Measurements from ENCODE around the gene STIM2. TPM values are rescaled to one million over a fixed set of nuclear protein-coding genes. Genes with fewer than 3 reads are reported as not detected.
A peak's percentile ranks its signal among the peaks of the same experiment; 100 is the strongest.

The STIM2 gene
- total RNA-seq, 4 donors from 2014 or later, result 17.2 to 71.4 (median 20.7) TPM

DNA sequence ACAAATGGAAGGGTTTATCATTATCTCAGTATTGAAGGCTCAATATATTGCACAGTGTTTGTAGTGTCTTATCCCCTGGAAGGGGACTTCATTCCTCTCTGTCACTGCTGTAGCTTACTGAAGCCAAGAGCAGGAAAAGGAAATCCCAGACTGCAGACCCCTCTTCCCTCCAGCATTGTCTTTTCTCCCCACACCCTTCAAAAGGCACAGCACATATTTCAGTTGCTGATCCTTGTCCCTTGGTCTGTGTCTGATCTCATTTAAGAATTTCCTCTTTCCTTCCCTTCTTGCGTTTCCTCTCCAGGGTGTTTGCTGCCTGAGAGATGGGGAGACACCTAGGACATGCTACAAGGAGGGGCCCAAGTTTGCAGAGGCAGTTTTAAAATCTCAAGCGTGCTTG lies 40.1 kb downstream of the STIM2 start:
- no peaks in the 10 kb centered on the region for H3K27me3 ChIP-seq
- no peak overlapping the region for H3K4me3 ChIP-seq
- 77 to 83% methylated on average over 2 of the region's 2 CpGs for WGBS, 2 donors (ENCODE audit: low coverage in 1 of 2)
- no peak overlapping the region for H3K27ac ChIP-seq
- intact Hi-C loops (cut with DNase I; ENCODE audit: low total_unique reads), result no loop called here
- no peaks in the 10 kb centered on the region for H3K9me3 ChIP-seq
- TF ChIP-seq, protein P1, sequence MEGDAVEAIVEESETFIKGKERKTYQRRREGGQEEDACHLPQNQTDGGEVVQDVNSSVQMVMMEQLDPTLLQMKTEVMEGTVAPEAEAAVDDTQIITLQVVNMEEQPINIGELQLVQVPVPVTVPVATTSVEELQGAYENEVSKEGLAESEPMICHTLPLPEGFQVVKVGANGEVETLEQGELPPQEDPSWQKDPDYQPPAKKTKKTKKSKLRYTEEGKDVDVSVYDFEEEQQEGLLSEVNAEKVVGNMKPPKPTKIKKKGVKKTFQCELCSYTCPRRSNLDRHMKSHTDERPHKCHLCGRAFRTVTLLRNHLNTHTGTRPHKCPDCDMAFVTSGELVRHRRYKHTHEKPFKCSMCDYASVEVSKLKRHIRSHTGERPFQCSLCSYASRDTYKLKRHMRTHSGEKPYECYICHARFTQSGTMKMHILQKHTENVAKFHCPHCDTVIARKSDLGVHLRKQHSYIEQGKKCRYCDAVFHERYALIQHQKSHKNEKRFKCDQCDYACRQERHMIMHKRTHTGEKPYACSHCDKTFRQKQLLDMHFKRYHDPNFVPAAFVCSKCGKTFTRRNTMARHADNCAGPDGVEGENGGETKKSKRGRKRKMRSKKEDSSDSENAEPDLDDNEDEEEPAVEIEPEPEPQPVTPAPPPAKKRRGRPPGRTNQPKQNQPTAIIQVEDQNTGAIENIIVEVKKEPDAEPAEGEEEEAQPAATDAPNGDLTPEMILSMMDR (IDR thresholded peaks at IDR 0.05), result no peak
- TF ChIP-seq POLR2A (IDR thresholded peaks at IDR 0.05) (no peak), EP300 (IDR thresholded peaks at IDR 0.05; ENCODE audit: low read depth) (no peak), POLR2AphosphoS5 (IDR thresholded peaks at IDR 0.05) (no peak)
- H3K36me3 ChIP-seq, result no peaks in the 10 kb centered on the region
- no peak for DNase-seq
- in situ Hi-C loops (cut with MboI; ENCODE audit: low pct_ligation_motif_present in 1 of 4, low pct_unique_long_range_greater_than_20kb in 1 of 4, low sequenced_read_pairs in 3 of 4), result no loop called here
- H3K4me1 ChIP-seq, result peaks cover 0 to 13% (median 0%) of the 10 kb centered on the region in 4 donors

DNA sequence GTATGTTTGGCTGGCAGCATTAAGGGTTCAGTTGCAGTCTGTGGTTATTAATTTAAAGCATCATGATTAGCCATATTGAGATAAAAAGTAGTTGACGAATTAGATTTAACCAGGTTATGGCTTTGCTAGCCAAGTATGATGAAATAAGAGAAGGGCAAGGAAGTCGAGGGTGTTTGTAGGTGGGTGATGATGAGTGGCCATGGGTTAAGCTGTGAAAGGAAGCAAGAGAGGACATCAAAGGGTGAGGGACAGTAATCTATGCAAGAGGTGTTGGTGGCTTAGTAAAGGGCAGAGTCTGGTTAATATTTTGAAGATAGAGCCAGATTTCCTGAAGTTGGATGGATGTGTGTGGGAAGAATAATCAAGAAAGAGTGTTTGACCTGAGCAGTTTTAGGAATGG lies 44.5 kb downstream of the STIM2 start:
- TF ChIP-seq POLR2AphosphoS5 (IDR thresholded peaks at IDR 0.05) (no peak), POLR2A (IDR thresholded peaks at IDR 0.05) (no peak), EP300 (IDR thresholded peaks at IDR 0.05; ENCODE audit: low read depth) (no peak)
- TF ChIP-seq, protein P1 (IDR thresholded peaks at IDR 0.05), result no peak
- H3K4me1 ChIP-seq, result peaks cover 0 to 12% (median 0%) of the 10 kb centered on the region in 4 donors
- no peaks in the 10 kb centered on the region for H3K27me3 ChIP-seq
- H3K9me3 ChIP-seq, result no peaks in the 10 kb centered on the region
- no peak for DNase-seq
- in situ Hi-C loops (cut with MboI; ENCODE audit: low pct_ligation_motif_present in 1 of 4, low pct_unique_long_range_greater_than_20kb in 1 of 4, low sequenced_read_pairs in 3 of 4) (no loop called here), intact Hi-C loops (cut with DNase I; ENCODE audit: low total_unique reads) (no loop called here)
- no peak overlapping the region for H3K4me3 ChIP-seq
- WGBS, 2 donors (ENCODE audit: low coverage in 1 of 2), result 74 to 88% methylated on average over 2 of the region's 2 CpGs
- H3K36me3 ChIP-seq, result no peaks in the 10 kb centered on the region
- H3K27ac ChIP-seq, result no peak overlapping the region

DNA sequence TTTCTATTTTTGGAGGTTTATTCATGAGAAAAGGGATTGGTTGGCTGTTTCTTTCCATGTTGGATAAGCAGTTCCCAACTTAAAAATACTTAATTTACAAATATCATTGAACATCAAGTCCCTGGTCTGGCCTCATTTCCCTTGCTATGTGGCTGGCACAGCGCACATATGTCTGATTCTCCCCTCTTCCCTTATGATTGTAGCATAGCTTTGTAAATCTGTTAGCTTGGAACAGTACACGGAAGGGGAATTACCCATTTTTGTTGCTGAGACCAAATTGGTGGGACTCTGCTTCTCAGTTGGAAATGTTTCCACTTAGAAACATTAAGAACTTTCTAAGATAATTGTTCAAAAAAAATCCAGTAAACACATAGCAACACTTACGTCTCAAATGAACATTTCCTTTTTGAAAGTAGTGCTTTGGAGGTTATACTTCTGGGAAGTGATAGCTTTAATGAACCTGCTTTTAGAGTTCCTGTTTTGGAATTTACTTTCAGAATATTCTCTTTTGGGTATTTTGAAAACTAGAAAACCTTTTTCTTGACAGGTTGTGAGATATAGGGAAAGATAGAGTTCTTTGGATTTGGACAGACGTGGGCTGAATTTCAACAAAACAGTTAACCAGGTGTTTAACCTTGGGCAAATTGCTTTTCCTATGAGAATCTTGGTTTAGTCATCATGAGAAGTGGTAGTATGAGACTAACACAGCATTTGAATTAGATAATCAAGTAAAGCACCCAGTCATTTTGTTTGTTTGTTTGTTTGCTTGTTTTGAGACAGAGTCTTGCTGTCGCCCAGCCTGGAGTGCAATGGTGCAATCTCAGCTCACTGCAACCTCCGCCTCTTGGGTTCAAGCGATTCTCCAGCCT lies 47.3 kb downstream of the STIM2 start:
- intact Hi-C loops (cut with DNase I; ENCODE audit: low total_unique reads), result no loop called here
- in situ Hi-C loops (cut with MboI; ENCODE audit: low pct_ligation_motif_present in 1 of 4, low pct_unique_long_range_greater_than_20kb in 1 of 4, low sequenced_read_pairs in 3 of 4), result no loop called here
- H3K36me3 ChIP-seq, result no peaks in the 10 kb centered on the region
- H3K9me3 ChIP-seq, result no peaks in the 10 kb centered on the region
- peak overlapping the region in 1 of 4 donors; percentile 12 for H3K27ac ChIP-seq
- TF ChIP-seq, protein P1 (IDR thresholded peaks at IDR 0.05), result no peak
- TF ChIP-seq POLR2A (IDR thresholded peaks at IDR 0.05), result no peak
- no peak for TF ChIP-seq POLR2AphosphoS5 (IDR thresholded peaks at IDR 0.05)
- TF ChIP-seq EP300 (IDR thresholded peaks at IDR 0.05; ENCODE audit: low read depth), result no peak
- H3K4me1 ChIP-seq, result peaks cover 0 to 14% (median 0%) of the 10 kb centered on the region in 4 donors
- no peak for DNase-seq
- no peaks in the 10 kb centered on the region for H3K27me3 ChIP-seq
- H3K4me3 ChIP-seq, result no peak overlapping the region
- 75 to 77% methylated on average over 7 of the region's 7 CpGs for WGBS, 2 donors (ENCODE audit: low coverage in 1 of 2)

DNA sequence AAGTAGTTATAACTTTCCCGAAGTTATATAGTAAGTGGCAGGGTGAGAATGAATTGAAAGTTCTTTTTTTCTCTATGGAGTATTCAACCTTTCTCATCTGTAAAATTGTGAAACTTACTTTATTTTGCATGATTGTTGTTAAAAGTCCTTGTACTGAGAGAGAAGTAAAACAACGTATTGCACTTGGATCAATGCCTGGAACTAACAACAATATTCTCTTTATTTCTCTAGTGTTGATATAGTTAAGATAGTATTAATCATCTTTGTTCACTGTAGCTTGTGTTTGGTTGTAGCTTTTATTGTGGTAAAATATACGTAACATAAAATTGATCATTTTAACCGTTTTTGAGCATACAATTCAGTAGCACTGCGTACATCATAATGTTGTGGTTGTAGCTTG lies 48.7 kb downstream of the STIM2 start:
- Histone ChIP-seq H3K9me3 (no peaks in the 10 kb centered on the region), H3K4me1 (peaks cover 0 to 19% (median 0%) of the 10 kb centered on the region in 4 donors), H3K27me3 (no peaks in the 10 kb centered on the region), H3K27ac (no peak overlapping the region), H3K4me3 (no peak overlapping the region), H3K36me3 (no peaks in the 10 kb centered on the region)
- intact Hi-C loops (cut with DNase I; ENCODE audit: low total_unique reads), result no loop called here
- TF ChIP-seq POLR2A (IDR thresholded peaks at IDR 0.05) (no peak), EP300 (IDR thresholded peaks at IDR 0.05; ENCODE audit: low read depth) (no peak), POLR2AphosphoS5 (IDR thresholded peaks at IDR 0.05) (no peak)
- TF ChIP-seq, protein P1 (IDR thresholded peaks at IDR 0.05), result no peak
- in situ Hi-C loops (cut with MboI; ENCODE audit: low pct_ligation_motif_present in 1 of 4, low pct_unique_long_range_greater_than_20kb in 1 of 4, low sequenced_read_pairs in 3 of 4), result no loop called here
- DNase-seq, result no peak
- WGBS, 2 donors (ENCODE audit: low coverage in 1 of 2), result 61 to 67% methylated on average over 5 of the region's 5 CpGs

Measured in transverse colon (tissue), 4 donors.